HepG2 (cell line): ENCODE results near the gene TANC1. TPM values are rescaled to one million over a fixed set of nuclear protein-coding genes. Genes with fewer than 3 reads are reported as not detected.

Source experiments
- BCL6 ChIP-seq: IDR thresholded peaks from 2 replicates; pipeline ENCODE4 v1.6.1; 2016; ENCODE audit warnings: missing genetic modification reagents, missing compliant biosample characterization
- EEA1 ChIP-seq: sonication (generic); formaldehyde crosslinking; IDR thresholded peaks from 2 replicates; pipeline ENCODE4 v1.5.1; 2020; ENCODE audit warnings: mild to moderate bottlenecking, missing genetic modification reagents, borderline replicate concordance
- FLYWCH1 ChIP-seq: sonication (generic); formaldehyde crosslinking; IDR thresholded peaks from 2 replicates; pipeline ENCODE4 v1.8.1; 2023; ENCODE audit warnings: mild to moderate bottlenecking, missing genetic modification reagents
- HNRNPLL ChIP-seq: fragments of 200-400 bp; formaldehyde crosslinking; IDR thresholded peaks from 2 replicates; pipeline ENCODE4 v1.6.1; 2017; ENCODE audit warnings: mild to moderate bottlenecking, low read depth, low read length; ENCODE audit not compliant: poor library complexity, severe bottlenecking
- KDM2A ChIP-seq: sonication (generic); formaldehyde crosslinking; IDR thresholded peaks from 2 replicates; pipeline ENCODE4 v1.4.0; 2020; ENCODE audit warnings: low read depth, missing genetic modification reagents, borderline replicate concordance
- KMT2A ChIP-seq: sonication (generic); formaldehyde crosslinking; IDR thresholded peaks from 2 replicates; pipeline ENCODE4 v1.4.0; 2020; ENCODE audit warnings: missing genetic modification reagents
- MTF2 ChIP-seq: sonication (generic); formaldehyde crosslinking; IDR thresholded peaks from 2 replicates; pipeline ENCODE4 v1.5.0; 2020; ENCODE audit warnings: missing genetic modification reagents, borderline replicate concordance
- MYC ChIP-seq: sonication (generic); formaldehyde crosslinking; IDR thresholded peaks from 2 replicates; pipeline ENCODE4 v1.9.0; 2021; ENCODE audit warnings: missing genetic modification reagents, borderline replicate concordance
- NR2C2 ChIP-seq: sonication (generic); formaldehyde crosslinking; IDR thresholded peaks from 2 replicates; pipeline ENCODE4 v1.4.0; 2020; ENCODE audit warnings: missing genetic modification reagents, mild to moderate bottlenecking, moderate library complexity, borderline replicate concordance
- RXRA ChIP-seq: sonication (generic); formaldehyde crosslinking; IDR thresholded peaks from 2 replicates; pipeline ENCODE4 v1.5.1; 2020; ENCODE audit warnings: missing genetic modification reagents
- TAF1 ChIP-seq: sonication (generic); formaldehyde crosslinking; IDR thresholded peaks from 2 replicates; pipeline ENCODE4 v1.4.0; 2020; ENCODE audit warnings: missing genetic modification reagents
- ZFX ChIP-seq: sonication (generic); formaldehyde crosslinking; IDR thresholded peaks from 2 replicates; pipeline ENCODE4 v1.4.0; 2020; ENCODE audit warnings: mild to moderate bottlenecking, low read depth, missing genetic modification reagents, moderate library complexity
- ZFY ChIP-seq: sonication (generic); formaldehyde crosslinking; IDR thresholded peaks from 2 replicates; pipeline ENCODE4 v1.4.0; 2020; ENCODE audit warnings: missing genetic modification reagents
- ZNF547 ChIP-seq: sonication (generic); formaldehyde crosslinking; IDR thresholded peaks from 2 replicates; pipeline ENCODE4 v1.5.1; 2020; ENCODE audit warnings: mild to moderate bottlenecking, missing genetic modification reagents
- ZNF614 ChIP-seq: IDR thresholded peaks from 2 replicates; pipeline ENCODE4 v1.6.1; 2018; ENCODE audit warnings: missing biosample characterization, missing genetic modification reagents, inconsistent platforms, borderline replicate concordance
- ZNF776 ChIP-seq: sonication (generic); formaldehyde crosslinking; IDR thresholded peaks from 2 replicates; pipeline ENCODE4 v1.4.0; 2020; ENCODE audit warnings: mild to moderate bottlenecking, missing genetic modification reagents
- polyA plus RNA-seq, 8 experiments: library from polyadenylated mRNA; depleted of rRNA in 3 of 8; stranded (reverse) in 7 of 8; unstranded in 1 of 8; fragments of >200 nt; fragmentation: Illumina TruSeq in 4 of 8; extraction: Trizol in 4 of 8; gene quantifications; 2 replicates each; pipeline versions ENCODE4 v1.2.1 to v1.2.3, GENCODE V29; 2011 to 2016; ENCODE audit warnings: low read depth in 4 of 8, missing spikeins in 1 of 8, mixed read lengths in 1 of 8; ENCODE audit not compliant: insufficient read depth in 1 of 8
- total RNA-seq, 5 experiments: library from RNA; depleted of rRNA; stranded (reverse); fragments of >200 nt; fragmentation: Illumina TruSeq; extraction: Trizol; gene quantifications; 2 replicates each; pipeline ENCODE4 v1.2.3, GENCODE V29; 2016; ENCODE audit warnings: low read depth in 1 of 5
- TF ChIP-seq, protein P1 (sequence below): sonication (generic); formaldehyde crosslinking; IDR thresholded peaks from 2 replicates; pipeline ENCODE4 v1.5.0; 2020; ENCODE audit warnings: mild to moderate bottlenecking, missing genetic modification reagents, borderline replicate concordance
- TF ChIP-seq, protein P2 (sequence below): IDR thresholded peaks from 2 replicates; pipeline ENCODE4 v1.6.1; 2016; ENCODE audit warnings: low read depth, borderline replicate concordance
- TF ChIP-seq, protein P3 (sequence below): sonication (generic); formaldehyde crosslinking; IDR thresholded peaks from 2 replicates; pipeline ENCODE4 v1.9.0; 2021; ENCODE audit warnings: missing genetic modification reagents, borderline replicate concordance
- TF ChIP-seq, protein P4 (sequence below): sonication (generic); formaldehyde crosslinking; IDR thresholded peaks from 2 replicates; pipeline ENCODE4 v1.4.0; 2020; ENCODE audit warnings: mild to moderate bottlenecking, missing genetic modification reagents
- TF ChIP-seq, protein P5 (sequence below): sonication (generic); formaldehyde crosslinking; IDR thresholded peaks from 2 replicates; pipeline ENCODE4 v1.5.1; 2020; ENCODE audit warnings: mild to moderate bottlenecking, moderate library complexity, missing genetic modification reagents

Gene TANC1
- total and polyA plus RNA-seq, 2 of the 13 experiments (the other 11 are each of a cell fraction or from before 2014, with no cell fraction given) = 2.3 to 5.6 TPM

DNA sequence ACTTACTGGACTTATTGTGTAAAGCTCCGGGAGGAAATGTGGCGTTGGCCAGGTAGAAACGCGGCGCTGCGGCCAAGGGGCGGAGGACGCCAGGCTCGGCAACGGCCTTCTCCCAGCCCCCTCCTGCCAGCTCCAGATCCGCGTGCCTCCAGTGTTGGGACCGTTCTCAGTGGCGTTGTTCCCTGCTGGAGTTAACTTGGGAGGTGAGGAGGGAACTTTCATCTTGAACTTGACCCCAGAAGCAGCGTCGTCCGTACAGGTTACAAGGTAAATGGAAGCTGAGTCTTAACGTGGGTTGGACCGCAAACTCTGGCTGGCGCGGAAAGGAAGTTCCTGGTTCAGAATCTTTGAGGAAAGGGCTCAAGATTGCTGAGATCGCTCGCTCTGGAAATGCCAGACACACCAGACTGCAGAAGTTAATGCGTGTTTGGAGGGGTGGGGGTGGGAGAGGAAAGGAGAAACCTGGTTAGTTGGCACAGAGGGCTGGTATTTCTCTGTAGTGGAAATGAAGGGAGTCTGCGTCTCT is 1.3 kb downstream of the TANC1 start (continued):
- TF ChIP-seq, protein P1, sequence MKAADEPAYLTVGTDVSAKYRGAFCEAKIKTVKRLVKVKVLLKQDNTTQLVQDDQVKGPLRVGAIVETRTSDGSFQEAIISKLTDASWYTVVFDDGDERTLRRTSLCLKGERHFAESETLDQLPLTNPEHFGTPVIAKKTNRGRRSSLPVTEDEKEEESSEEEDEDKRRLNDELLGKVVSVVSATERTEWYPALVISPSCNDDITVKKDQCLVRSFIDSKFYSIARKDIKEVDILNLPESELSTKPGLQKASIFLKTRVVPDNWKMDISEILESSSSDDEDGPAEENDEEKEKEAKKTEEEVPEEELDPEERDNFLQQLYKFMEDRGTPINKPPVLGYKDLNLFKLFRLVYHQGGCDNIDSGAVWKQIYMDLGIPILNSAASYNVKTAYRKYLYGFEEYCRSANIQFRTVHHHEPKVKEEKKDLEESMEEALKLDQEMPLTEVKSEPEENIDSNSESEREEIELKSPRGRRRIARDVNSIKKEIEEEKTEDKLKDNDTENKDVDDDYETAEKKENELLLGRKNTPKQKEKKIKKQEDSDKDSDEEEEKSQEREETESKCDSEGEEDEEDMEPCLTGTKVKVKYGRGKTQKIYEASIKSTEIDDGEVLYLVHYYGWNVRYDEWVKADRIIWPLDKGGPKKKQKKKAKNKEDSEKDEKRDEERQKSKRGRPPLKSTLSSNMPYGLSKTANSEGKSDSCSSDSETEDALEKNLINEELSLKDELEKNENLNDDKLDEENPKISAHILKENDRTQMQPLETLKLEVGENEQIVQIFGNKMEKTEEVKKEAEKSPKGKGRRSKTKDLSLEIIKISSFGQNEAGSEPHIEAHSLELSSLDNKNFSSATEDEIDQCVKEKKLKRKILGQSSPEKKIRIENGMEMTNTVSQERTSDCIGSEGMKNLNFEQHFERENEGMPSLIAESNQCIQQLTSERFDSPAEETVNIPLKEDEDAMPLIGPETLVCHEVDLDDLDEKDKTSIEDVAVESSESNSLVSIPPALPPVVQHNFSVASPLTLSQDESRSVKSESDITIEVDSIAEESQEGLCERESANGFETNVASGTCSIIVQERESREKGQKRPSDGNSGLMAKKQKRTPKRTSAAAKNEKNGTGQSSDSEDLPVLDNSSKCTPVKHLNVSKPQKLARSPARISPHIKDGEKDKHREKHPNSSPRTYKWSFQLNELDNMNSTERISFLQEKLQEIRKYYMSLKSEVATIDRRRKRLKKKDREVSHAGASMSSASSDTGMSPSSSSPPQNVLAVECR = peak; percentile 30; the same call in 1 of the 2 replicates
- TF ChIP-seq KMT2A (peak; percentile 33; the same call in 1 of the 2 replicates), ZNF776 (CRISPR knock-in tag) (0 out of 2 replicates have a peak, but pooled peaks have one; percentile 45), FLYWCH1 (CRISPR knock-in tag) (no peak), ZNF614 (CRISPR knock-in tag) (0 out of 2 replicates have a peak, but pooled peaks have one; percentile 11), MYC (CRISPR knock-in tag) (peak; percentile 42; the same call in 1 of the 2 replicates), ZFX (CRISPR knock-in tag) (peak; percentile 65), MTF2 (CRISPR knock-in tag) (peak; percentile 58; the same call in 1 of the 2 replicates), HNRNPLL (peak; percentile 66), ZFY (CRISPR knock-in tag) (peak; percentile 45; the same call in 1 of the 2 replicates), BCL6 (0 out of 2 replicates have a peak, but pooled peaks have one; percentile 30), ZNF547 (CRISPR knock-in tag) (0 out of 2 replicates have a peak, but pooled peaks have one; percentile 30), NR2C2 (CRISPR knock-in tag) (peak; percentile 33; the same call in 1 of the 2 replicates), RXRA (CRISPR knock-in tag) (0 out of 2 replicates have a peak, but pooled peaks have one; percentile 19), EEA1 (CRISPR knock-in tag) (0 out of 2 replicates have a peak, but pooled peaks have one; percentile 34), KDM2A (CRISPR knock-in tag) (peak; percentile 39; the same call in 1 of the 2 replicates), TAF1 (CRISPR knock-in tag) (peak; percentile 25; the same call in 1 of the 2 replicates)
- TF ChIP-seq, protein P2, sequence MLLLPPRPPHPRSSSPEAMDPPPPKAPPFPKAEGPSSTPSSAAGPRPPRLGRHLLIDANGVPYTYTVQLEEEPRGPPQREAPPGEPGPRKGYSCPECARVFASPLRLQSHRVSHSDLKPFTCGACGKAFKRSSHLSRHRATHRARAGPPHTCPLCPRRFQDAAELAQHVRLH (CRISPR knock-in tag) = 0 out of 2 replicates have a peak, but pooled peaks have one; percentile 5
- TF ChIP-seq, protein P3, sequence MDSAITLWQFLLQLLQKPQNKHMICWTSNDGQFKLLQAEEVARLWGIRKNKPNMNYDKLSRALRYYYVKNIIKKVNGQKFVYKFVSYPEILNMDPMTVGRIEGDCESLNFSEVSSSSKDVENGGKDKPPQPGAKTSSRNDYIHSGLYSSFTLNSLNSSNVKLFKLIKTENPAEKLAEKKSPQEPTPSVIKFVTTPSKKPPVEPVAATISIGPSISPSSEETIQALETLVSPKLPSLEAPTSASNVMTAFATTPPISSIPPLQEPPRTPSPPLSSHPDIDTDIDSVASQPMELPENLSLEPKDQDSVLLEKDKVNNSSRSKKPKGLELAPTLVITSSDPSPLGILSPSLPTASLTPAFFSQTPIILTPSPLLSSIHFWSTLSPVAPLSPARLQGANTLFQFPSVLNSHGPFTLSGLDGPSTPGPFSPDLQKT (CRISPR knock-in tag) = no peak
- TF ChIP-seq, protein P4, sequence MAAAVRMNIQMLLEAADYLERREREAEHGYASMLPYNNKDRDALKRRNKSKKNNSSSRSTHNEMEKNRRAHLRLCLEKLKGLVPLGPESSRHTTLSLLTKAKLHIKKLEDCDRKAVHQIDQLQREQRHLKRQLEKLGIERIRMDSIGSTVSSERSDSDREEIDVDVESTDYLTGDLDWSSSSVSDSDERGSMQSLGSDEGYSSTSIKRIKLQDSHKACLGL (CRISPR knock-in tag) = peak; percentile 33; the same call in 1 of the 2 replicates
- TF ChIP-seq, protein P5, sequence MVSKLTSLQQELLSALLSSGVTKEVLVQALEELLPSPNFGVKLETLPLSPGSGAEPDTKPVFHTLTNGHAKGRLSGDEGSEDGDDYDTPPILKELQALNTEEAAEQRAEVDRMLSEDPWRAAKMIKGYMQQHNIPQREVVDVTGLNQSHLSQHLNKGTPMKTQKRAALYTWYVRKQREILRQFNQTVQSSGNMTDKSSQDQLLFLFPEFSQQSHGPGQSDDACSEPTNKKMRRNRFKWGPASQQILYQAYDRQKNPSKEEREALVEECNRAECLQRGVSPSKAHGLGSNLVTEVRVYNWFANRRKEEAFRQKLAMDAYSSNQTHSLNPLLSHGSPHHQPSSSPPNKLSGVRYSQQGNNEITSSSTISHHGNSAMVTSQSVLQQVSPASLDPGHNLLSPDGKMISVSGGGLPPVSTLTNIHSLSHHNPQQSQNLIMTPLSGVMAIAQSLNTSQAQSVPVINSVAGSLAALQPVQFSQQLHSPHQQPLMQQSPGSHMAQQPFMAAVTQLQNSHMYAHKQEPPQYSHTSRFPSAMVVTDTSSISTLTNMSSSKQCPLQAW = 0 out of 2 replicates have a peak, but pooled peaks have one; percentile 21
